ENCODE measurements around the gene PROK2.

The PROK2 gene

DNA sequence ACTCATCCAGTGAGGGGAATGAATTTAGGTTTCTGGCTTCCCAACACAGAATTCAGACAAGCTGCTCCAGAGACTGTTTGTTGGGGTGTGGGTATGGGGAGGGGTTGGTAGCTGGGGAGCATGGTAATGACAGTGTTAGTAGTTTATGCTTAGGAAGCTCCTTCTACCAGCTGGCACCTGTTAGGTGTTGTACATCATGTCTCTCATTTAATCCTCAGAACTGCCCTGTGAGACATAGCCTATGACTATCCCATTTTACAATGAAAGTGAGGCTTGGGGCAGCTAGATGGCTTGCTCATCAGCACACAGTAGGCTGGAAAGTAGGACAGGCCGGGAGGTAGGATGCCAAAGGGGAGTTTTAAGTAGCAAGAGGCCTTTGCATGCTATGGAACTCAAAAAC lies 62.3 kb downstream of the PROK2 start:
- H3K9me3 ChIP-seq (ENCODE audit: insufficient read depth, low read length), result no peaks in the 10 kb centered on the region
- no peaks in the 10 kb centered on the region for H4K20me1 ChIP-seq (ENCODE audit: low read depth, low read length)
- H3K27me3 ChIP-seq (ENCODE audit: low read length), result no peaks in the 10 kb centered on the region
- H3K9me2 ChIP-seq (replicated peaks; ENCODE audit: insufficient read depth, low read length), result no peaks in the 10 kb centered on the region
- H3K9ac ChIP-seq (ENCODE audit: low read length), result no peak overlapping the region
- H3K4me2 ChIP-seq (ENCODE audit: low read depth, low read length, poor library complexity, severe bottlenecking), result no peak overlapping the region
- H3F3A ChIP-seq (ENCODE audit: insufficient read depth), result no peaks in the 10 kb centered on the region
- H3K36me3 ChIP-seq (ENCODE audit: low read length), result no peaks in the 10 kb centered on the region
- H3K79me2 ChIP-seq (ENCODE audit: insufficient read depth, low read length), result no peaks in the 10 kb centered on the region
- H2AFZ ChIP-seq (ENCODE audit: low read depth, low read length, severe bottlenecking), result no peak overlapping the region
- no peak for TF ChIP-seq EZH2phosphoT487 (conservative IDR thresholded peaks at IDR 0.05; ENCODE audit: low read length)
- TF ChIP-seq, protein P1, sequence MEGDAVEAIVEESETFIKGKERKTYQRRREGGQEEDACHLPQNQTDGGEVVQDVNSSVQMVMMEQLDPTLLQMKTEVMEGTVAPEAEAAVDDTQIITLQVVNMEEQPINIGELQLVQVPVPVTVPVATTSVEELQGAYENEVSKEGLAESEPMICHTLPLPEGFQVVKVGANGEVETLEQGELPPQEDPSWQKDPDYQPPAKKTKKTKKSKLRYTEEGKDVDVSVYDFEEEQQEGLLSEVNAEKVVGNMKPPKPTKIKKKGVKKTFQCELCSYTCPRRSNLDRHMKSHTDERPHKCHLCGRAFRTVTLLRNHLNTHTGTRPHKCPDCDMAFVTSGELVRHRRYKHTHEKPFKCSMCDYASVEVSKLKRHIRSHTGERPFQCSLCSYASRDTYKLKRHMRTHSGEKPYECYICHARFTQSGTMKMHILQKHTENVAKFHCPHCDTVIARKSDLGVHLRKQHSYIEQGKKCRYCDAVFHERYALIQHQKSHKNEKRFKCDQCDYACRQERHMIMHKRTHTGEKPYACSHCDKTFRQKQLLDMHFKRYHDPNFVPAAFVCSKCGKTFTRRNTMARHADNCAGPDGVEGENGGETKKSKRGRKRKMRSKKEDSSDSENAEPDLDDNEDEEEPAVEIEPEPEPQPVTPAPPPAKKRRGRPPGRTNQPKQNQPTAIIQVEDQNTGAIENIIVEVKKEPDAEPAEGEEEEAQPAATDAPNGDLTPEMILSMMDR (IDR thresholded peaks at IDR 0.05; ENCODE audit: insufficient read depth, low read length, poor library complexity, severe bottlenecking), result no peak
- no peak overlapping the region for H3K27ac ChIP-seq (ENCODE audit: low read depth, low read length)
- H3K4me3 ChIP-seq (ENCODE audit: insufficient read depth, low read length, poor library complexity, severe bottlenecking), result no peak overlapping the region
